Right lung (tissue), 5 donors: ENCODE data around the gene SMTN. TPM values are rescaled to one million over a fixed set of nuclear protein-coding genes. Genes with fewer than 3 reads are reported as not detected.

Experiments used
- DNase-seq, 2 donors: peaks; one replicate each; pipeline ENCODE4 v3.0.0-alpha.2; 2013
- polyA plus RNA-seq, 5 donors: library from polyadenylated mRNA; unstranded; fragments of 120-200 nt; gene quantifications; one replicate each; pipeline versions ENCODE4 v1.2.1 to v1.2.3, GENCODE V29; 2013; ENCODE audit warnings: inconsistent platforms in 1 of 5, low replicate concordance in 1 of 5; ENCODE audit not compliant: insufficient read length in 5 of 5, insufficient read depth in 1 of 5

Gene SMTN
- polyA plus RNA-seq, 5 donors = 57.0 to 106 (median 83.2) TPM

DNA sequence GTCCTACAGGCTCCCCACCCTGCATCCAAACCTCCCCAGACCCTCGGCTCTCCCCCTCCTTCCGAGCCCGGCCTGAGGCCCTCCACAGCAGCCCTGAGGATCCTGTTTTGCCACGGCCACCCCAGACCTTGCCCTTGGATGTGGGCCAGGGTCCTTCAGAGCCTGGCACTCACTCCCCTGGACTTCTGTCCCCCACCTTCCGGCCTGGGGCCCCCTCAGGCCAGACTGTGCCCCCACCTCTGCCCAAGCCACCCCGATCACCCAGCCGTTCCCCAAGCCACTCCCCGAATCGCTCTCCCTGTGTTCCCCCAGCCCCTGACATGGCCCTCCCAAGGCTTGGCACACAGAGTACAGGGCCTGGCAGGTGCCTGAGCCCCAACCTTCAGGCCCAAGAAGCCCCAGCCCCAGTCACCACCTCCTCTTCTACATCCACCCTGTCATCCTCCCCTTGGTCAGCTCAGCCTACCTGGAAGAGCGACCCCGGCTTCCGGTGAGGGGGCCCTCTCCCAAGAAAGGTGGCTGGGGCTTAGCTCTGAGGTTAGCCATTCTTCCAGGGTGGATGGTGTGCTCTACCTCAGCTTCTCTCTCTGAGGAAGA lies 44.5 kb downstream of the SMTN start:
- no peak for DNase-seq

- DNase-seq = no peak
Observed at GRCh38 chr22:31126128-31126868, 45.2 kb downstream of the SMTN start.

GRCh38 chr22:31126869-31127175 lies 45.7 kb downstream of the SMTN start:
- DNase-seq = no peak

- no peak for DNase-seq
Observed at GRCh38 chr22:31127181-31127772, 46.2 kb downstream of the SMTN start.

- no peak for DNase-seq
Observed at GRCh38 chr22:31128156-31128555, 47.0 kb downstream of the SMTN start.

GRCh38 chr22:31130873-31131272 lies 49.8 kb downstream of the SMTN start:
- DNase-seq = no peak

DNA sequence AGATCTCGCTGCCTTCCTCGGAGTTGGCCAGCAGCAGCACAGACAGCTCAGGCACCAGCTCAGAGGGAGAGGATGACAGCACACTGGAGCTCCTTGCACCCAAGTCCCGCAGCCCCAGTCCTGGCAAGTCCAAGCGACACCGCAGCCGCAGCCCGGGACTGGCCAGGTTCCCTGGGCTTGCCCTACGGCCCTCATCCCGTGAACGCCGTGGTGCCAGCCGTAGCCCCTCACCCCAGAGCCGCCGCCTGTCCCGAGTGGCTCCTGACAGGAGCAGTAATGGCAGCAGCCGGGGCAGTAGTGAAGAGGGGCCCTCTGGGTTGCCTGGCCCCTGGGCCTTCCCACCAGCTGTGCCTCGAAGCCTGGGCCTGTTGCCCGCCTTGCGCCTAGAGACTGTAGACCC lies 52.8 kb downstream of the SMTN start:
- DNase-seq = no peak

DNA sequence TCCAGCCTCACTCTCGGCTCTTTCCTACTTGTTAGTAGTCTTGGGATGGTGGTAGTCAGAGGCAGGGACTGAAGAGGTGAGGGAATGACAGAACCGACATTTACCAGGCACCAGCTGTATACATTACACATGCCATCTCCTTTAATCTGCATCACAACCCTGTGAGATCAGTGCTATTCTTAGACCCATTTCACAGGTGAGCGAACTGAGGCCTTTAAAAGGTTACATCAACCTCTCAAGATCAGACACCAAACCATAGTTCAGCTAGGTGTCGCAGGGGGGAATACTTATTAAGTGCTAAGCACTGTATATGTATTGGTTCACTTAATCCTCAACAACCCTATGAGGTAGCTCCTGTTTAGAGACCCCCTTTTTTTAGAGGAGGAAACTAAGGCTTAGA lies 53.6 kb downstream of the SMTN start:
- DNase-seq = no peak

DNA sequence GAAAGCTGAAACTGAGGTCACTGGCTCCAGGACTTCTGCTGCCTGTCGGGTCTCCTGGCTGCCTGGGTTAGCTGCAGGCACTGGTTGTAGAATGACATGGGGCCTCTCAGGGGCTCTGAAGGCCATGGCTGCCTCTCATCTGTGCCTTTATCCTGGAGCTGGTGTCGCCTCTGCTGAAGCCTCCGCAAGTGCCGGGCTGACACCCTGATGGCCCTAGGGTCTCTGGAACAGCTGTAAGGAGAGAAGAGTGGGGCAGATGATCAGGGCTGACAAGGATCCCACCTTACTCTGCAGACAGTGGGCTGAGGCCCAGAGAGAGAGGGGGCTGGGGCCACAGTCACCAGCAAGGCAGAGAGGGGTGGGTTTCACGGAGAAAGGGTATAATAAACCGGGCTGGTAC lies 54.6 kb downstream of the SMTN start:
- DNase-seq = no peak

DNA sequence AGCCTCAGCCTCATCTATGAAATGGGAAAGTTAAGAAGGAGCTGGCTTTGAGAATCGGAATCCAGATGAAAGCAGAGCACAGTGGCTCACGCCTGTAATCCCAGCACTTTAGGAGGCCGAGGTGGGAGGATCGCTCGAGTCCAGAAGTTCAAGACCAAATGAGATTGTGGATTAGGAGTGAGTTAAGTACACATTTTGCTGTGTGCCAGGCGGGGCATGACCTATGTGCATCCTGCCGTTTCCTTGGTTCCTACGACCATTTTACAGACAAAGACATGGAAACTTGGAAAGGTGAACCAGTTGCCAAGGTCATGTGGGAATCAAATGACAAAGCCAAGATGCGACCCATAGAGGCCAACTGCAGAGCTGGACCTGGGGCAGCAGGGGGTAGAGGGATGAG lies 55.0 kb downstream of the SMTN start:
- no peak for DNase-seq

GRCh38 chr22:31136711-31137110 lies 55.6 kb downstream of the SMTN start:
- DNase-seq = no peak

DNA sequence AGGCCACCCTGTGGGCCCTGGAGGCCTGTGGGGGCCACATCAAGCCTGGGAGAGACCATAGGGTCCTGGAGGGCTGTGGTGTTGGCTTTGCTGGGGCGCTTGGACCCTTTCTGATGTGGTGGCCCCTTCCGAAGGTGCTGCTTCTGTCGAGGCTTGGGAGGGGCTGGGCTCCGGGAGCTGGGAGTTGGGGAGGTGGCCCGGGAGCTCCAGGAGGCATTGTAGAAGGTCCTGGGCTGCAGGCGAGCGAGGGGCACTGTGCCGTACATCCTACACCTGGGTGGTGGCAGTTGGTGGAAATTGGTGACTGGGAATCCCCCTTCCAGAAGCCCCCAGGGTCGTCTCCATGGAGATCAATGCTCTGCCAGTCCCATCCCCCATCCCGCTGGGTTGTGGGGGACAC lies 56.6 kb downstream of the SMTN start:
- no peak for DNase-seq

- no peak for DNase-seq
Observed at GRCh38 chr22:31138126-31138525, 57.0 kb downstream of the SMTN start.

GRCh38 chr22:31139066-31139465 lies 57.9 kb downstream of the SMTN start:
- DNase-seq = no peak

DNA sequence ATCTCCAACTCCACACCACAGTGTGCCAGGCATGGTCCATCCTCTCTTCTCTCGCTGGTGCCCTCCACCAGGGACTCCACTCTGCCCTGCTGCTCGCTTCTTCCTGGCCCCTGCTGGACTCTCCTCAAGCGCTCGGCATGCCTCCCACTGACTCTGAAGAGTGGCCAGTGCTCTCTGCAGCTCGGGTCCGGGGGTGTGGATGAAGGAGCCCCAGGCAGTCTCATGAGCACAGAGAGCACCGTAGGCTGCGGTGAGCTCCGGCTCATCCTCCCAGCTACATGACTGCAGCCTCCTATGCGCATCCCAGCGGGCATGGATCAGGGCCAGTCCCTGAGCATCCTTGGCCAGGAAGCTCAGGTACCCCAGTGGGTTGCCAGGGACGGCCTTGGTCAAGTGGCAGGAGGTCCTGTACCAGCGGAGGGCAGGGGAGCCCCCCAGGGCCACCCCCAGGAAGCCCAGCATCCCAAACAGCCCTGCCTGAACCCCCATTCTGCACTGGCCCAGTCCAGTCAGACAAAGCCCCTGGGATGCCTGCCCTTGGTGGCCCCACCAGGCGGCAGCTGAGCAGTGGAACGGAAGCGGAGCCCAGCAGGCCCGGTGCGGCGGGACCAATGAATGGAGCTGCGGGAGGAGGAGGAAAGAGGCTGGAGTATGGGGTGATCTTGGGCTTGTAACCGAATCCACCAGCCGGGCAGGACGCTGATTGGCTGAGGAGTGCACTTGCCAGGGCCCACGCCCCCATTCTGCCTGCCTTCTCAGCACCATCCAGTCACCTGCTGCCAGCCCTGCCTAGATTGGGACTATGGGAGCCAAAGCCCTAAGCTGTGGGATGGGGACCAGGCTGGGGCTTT lies 59.0 kb downstream of the SMTN start, which contains the start of gene PLA2G3:
PLA2G3 (minus strand) TSS at position 643 of the 851 bp plus-strand sequence; CDS start at position 489, 154 bp downstream.
- no peak for DNase-seq

DNA sequence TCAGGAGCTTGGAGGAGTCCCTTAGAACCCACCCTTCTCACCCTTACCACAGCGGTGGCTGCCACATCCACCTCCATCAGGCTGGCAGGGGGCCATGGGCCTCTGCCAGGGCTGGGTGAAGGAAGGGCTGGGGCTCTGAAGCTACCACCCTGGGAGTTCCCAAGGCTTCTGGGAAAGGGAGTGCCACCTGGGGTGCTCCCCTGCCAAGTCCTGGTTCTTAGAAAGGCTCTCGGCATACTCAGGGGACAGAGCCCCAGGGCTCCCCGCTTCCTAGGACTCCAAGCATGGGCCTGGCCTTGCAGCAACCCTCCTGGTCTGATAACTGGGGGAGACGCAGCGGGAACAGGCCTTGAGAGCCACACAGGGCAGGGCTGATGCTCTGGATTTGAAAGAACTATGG lies 59.6 kb downstream of the SMTN start:
- DNase-seq = no peak

- DNase-seq = no peak
Observed at GRCh38 chr22:31141551-31141950, 60.4 kb downstream of the SMTN start.

GRCh38 chr22:31142285-31142684 lies 61.2 kb downstream of the SMTN start:
- no peak for DNase-seq

DNA sequence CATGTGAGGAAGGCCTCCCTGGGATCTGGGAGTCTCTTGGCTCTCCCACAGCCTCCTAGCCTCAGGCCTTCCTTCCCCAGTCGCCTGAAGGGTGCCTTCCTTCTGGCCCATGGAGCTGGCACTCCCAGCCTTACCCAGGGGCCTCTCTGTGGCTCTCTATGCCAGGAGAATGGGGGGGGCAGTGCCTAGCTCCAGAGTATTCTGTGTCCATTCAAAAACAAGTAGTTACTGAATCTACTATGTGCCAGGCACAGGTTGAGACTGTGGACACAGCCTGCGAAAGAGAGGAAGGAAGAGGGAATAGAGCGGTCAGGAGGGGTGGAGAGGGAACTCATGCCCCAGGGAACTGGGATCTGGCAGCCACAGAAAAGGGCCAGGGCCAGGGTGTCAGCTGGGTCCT lies 61.9 kb downstream of the SMTN start:
- no peak for DNase-seq

GRCh38 chr22:31143537-31143936 lies 62.4 kb downstream of the SMTN start:
- no peak for DNase-seq

- DNase-seq = no peak
Observed at GRCh38 chr22:31144223-31144622, 63.1 kb downstream of the SMTN start.

- DNase-seq = no peak
Observed at GRCh38 chr22:31148488-31148887, 67.4 kb downstream of the SMTN start.
